Measurements from ENCODE around the gene KRT6C.
"Not testable (repeated sequence)": the region's sequence is repeated elsewhere in the genome, so short reads cannot be mapped to it uniquely, and the experiment has no call there.

The KRT6C gene

GRCh38 chr12:52461693-52462092 is 11.9 kb downstream of the KRT6C start:
- in situ Hi-C loops (cut with HindIII; ENCODE audit: low sequenced_read_pairs): no loop called here

- in situ Hi-C loops (cut with HindIII; ENCODE audit: low sequenced_read_pairs): no loop called here
Observed at GRCh38 chr12:52458861-52459260, 14.7 kb downstream of the KRT6C start.

DNA sequence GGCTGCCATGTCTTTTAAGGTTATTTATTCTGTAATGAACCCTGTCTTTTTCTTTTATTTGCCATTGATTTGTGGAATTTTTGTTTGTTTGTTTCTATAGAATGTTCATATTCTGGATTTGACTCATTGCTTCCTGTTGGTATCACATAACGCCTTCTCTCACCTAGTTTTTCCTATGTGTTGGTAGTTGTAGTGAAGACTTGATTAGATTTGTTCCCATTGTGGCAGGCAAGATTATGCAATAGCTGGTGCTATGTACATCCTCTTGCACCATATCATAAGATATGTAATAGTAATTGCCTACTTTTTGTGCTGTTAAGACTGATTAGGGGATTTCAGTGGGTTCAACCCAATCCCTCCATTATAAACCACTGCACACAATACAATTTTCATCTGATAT is 17.8 kb downstream of the KRT6C start:
- in situ Hi-C loops (cut with HindIII; ENCODE audit: low sequenced_read_pairs): no loop called here

DNA sequence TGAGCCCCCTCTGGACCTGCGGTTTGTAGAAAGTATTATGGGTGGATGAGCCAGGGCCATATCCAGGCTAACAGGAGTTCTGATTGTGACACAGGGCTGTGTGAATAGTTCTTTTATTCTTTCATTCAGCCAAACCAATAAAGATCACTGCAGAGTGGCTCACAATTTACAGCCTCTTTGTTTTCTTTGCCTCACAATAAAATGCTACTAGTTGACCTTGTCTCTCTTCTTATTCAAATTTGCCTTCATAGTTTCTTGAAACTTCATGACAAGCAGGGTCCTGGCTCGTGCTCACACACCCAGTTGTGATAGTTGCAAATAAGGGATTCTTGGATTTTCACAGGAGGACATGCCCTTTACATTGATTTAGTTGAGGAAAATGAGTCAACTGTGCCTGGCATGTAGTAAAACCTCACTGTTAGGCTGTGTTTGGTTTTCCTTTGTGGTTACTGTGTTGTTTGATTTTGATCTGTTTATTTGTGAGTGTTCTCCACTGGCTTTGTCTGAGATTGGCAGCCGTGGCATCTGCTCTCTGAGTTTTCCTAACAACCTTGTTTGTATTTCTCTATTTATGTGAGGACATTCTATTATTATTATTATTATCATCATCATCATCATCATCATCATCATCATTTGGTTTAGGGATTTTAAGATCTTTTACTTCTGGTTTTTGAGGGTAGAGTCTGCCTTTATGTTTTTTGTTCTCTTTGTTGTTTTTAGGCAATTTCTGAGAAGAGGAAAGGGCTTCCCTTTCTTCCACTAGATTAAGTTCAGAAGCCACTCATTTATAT is 19.0 kb downstream of the KRT6C start:
- in situ Hi-C loops (cut with HindIII; ENCODE audit: low sequenced_read_pairs): no loop called here

GRCh38 chr12:52452101-52452500 is 21.5 kb downstream of the KRT6C start, which contains the start of gene KRT6B:
Gene KRT6B, minus strand, starts transcription at chr12:52452146. Its CDS starts 68 bp downstream, at chr12:52452078.
- in situ Hi-C loops (cut with HindIII; ENCODE audit: low sequenced_read_pairs): no loop called here

- in situ Hi-C loops (cut with HindIII; ENCODE audit: low sequenced_read_pairs): no loop called here
Observed at GRCh38 chr12:52448228-52448627, 25.4 kb downstream of the KRT6C start.

- in situ Hi-C loops (cut with HindIII; ENCODE audit: low sequenced_read_pairs): not testable (repeated sequence)
Observed at GRCh38 chr12:52447196-52447595, 26.4 kb downstream of the KRT6C start.

DNA sequence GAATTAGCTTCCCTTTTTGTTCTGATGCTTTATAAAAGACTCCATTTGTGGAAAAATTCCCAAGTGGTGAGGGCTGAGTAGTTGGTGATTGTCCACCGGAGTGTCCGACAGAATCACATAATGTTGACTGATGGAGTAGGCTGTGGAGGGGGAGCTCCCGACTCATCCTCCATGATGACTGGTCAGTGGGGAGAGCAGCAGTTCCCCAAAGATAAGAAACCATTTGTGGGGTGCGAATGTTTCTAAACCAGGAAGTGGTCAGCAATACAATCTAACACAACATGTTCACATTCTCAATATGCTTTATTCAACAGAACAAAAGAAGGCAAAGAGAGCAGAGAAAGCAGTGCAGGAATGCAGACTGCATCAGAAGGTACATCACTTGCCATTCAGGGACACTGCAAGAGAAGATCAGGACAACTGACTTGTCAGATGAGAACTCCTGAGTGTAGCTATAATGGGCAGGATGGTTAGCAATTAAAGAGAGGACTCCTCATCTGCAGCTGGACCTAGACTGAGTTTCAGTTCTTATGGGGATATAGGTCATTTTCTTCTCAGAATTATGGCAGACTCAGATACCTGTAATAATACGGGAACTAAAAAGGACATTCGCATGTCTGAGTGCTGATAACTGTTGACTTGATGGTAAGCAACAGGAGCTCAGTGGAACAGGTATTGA is 27.1 kb downstream of the KRT6C start:
- in situ Hi-C loops (cut with HindIII; ENCODE audit: low sequenced_read_pairs): no loop called here

GRCh38 chr12:52445876-52446275 is 27.7 kb downstream of the KRT6C start:
- in situ Hi-C loops (cut with HindIII; ENCODE audit: low sequenced_read_pairs): no loop called here

- in situ Hi-C loops (cut with HindIII; ENCODE audit: low sequenced_read_pairs): loop anchor here (5.0 kb wide), 1 partner anchor 52 kb away; no protein-coding TSS in a partner anchor
Observed at GRCh38 chr12:52444647-52445595, 28.7 kb downstream of the KRT6C start.

DNA sequence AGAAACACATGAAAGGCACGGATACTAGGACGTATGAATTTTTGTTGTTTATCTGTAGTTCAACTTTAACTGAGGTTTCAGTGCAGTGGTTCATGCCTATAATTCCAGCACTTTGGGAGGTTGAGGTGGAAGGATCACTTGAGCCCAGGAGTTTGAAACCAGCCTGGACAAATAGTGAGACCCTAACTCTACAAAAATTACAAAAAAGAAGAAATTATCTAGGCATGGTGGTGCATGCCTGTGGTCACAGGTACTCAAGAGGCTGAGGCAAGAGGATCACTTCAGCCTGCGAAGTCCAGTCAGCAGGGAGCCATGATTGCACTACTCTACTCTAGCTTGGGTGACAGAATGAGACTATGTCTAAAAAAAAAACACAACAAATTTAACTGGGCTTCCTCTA is 29.6 kb downstream of the KRT6C start:
- in situ Hi-C loops (cut with HindIII; ENCODE audit: low sequenced_read_pairs): loop anchor here (5.0 kb wide), 1 partner anchor 53 kb away; no protein-coding TSS in a partner anchor

DNA sequence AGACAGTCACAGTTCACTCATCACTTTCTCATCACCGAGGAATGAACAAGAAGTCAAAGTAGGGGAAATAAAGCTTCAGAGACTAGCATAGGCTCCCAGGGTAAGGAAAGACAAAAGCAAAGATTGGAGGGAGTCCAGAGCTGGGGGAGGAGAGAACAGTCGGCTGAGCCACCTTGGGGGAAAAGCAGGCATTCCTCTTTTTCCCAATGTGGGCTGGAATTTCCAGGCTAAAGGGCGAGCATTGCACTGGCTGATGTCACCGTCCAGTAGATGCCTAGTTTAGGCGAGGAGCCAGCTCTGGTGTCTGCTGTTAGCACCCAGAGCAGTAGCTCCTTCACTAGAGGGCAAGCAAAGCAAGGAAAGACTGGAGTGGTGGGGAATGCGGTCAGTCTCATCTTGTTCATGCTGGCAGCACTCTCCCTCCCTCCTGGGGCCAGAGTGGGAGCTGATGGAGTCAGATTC is 31.0 kb downstream of the KRT6C start:
- in situ Hi-C loops (cut with HindIII; ENCODE audit: low sequenced_read_pairs): loop anchor here (5.0 kb wide), 1 partner anchor 55 kb away; no protein-coding TSS in a partner anchor

GRCh38 chr12:52441320-52441911 is 32.2 kb downstream of the KRT6C start:
- in situ Hi-C loops (cut with HindIII; ENCODE audit: low sequenced_read_pairs): loop anchor here (5.0 kb wide), 1 partner anchor 56 kb away; no protein-coding TSS in a partner anchor

DNA sequence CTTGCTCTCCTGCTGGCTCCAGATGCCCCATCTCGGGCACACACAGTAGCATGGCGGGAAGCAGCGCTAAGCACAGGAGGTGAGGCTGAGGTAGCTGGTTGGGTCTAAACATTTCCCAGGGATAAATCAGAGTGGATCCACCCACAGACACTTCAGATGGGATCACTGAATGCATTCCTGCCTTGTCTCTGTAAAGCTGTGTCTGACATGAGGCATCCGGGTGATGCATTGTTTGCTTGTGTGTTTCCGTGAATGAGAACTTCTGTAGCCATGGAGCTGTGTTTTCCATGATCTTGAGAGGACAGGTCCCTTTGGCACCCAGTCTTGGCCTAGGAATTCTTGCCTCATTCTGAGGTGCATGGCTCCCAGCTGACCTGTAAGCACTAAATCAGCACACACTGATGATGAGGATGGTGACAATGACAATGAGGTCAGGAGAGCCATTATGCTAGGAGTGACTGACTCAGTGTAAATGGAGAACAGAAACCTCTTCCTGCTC is 32.7 kb downstream of the KRT6C start:
- in situ Hi-C loops (cut with HindIII; ENCODE audit: low sequenced_read_pairs): loop anchor here (5.0 kb wide), 1 partner anchor 56 kb away; no protein-coding TSS in a partner anchor

DNA sequence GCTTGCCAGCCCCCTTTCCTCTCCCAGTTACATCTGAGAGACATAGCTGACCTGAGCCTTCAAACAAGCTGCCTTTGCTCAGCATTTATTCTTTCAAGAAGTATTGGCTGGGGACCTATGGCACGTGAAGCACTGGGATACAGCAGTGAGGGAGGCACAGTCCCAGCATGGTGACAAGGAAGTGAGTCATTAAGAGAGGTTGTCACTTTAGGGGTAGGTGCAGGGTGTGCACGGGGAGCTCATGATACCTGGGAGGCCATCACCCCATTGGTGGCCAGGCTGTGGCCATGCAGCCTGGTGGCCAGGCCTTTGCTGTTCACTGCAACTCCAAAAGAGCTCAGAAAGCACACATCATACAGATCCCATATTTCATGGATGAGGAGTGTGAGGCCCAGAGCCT is 33.8 kb downstream of the KRT6C start:
- in situ Hi-C loops (cut with HindIII; ENCODE audit: low sequenced_read_pairs): loop anchor here (5.0 kb wide), 1 partner anchor 57 kb away; no protein-coding TSS in a partner anchor

GRCh38 chr12:52439420-52439819 is 34.2 kb downstream of the KRT6C start:
- in situ Hi-C loops (cut with HindIII; ENCODE audit: low sequenced_read_pairs): no loop called here

DNA sequence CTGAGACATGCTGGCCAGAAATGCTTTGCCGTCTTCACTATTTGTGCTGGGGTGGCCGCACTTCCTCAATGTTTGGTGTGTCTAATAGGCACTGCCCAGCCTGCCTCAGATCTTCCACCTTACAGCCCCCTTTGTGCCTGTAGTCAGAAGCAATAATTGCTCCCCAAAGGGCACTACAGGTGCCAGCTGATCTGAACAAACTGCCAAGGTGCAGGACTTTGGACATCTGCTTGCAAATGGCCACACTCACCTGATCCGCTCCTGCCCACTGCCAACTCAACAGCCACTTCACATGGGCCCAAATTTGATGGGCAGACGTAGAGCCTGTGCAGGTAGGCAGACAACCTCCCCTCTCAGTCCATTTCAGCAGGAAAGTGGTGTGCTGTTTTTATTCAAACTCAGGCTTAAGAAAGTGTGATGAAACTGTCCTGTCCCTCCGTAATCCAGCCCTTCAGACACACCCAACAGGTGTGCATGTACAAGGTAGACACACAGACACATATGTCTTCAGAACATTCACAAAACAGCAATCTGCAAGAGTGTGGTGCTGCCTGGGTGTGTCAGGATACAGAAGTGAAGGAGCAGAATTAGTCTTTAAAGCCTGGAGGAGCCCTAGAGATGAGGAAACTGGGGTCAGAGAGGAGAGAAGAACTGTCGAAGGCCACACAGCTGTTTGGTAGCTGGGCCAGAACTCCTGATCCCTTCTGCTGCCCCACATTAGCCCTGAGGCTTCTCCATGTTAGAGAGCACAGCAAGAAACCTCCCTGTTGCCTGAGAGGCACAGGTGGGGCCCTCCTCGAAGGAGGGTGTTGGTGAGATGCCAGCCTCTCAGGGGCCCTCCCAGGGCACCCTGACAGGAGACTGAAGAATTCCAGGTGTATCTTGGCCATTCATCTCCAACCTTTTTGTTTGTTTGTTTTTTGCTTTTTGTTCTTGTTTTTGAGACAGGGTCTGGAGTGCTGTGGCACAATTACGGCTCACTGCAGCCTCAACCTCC is 35.0 kb downstream of the KRT6C start:
- in situ Hi-C loops (cut with HindIII; ENCODE audit: low sequenced_read_pairs): no loop called here

DNA sequence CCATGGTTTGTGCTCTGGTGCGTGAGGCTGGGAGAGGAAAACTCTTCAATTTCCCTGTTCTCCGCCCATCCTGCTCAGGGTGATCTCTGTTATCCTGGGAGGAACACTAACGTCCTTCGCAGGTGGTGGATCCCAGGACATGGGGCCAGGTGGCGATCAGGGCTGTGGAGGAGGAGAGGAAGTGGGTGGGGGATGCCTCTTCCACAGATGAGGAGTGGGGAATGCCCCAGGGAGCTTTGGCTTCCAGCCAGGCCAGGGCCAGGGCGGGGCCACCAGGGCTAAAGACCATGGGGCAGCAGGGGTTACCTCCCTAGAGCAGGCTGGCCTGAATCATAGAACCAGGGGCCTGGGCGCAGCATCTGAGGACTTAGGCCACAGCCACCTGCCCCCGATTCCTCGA is 36.1 kb downstream of the KRT6C start:
- in situ Hi-C loops (cut with HindIII; ENCODE audit: low sequenced_read_pairs): no loop called here

Measured in endothelial cell of hepatic sinusoid (primary cell).